ENCODE data around the gene GATA2.

DNA sequence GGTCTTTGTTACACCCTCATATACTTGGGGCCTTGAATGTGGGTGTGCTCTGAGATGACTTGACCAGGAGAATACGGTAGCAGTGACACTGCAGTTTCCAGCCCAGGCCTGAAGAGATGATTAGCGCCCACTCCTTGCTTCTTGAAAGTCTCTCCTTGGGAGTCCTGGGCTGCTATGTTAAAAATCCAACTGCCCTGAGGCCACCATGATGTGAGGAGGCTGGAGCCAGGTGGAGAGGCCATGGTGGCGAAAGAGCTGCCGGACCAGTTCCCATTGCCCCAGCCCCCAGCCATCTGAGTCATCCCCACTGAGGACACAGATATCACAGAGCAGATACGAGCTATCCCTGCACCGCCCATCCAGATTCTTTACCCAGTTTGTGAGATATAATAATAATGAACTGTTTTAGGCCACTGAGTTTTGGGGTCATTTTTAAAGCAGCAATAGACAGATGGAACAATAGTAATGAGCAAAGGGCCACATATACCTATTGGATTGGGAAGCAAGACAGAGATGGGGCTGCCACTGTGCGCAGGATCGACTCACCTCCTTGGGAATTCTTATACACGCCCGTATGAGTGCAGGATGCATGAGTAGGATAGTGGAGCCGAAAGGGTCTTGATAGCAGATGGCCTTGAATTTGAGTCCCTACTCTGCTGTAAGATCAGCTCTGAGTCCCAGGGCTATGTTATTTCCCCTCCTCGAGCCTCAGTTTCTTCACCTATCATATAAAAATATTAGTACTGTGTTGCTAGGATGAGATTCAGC, 12.1 kb upstream of the GATA2 start:
- TF ChIP-seq, protein P1, sequence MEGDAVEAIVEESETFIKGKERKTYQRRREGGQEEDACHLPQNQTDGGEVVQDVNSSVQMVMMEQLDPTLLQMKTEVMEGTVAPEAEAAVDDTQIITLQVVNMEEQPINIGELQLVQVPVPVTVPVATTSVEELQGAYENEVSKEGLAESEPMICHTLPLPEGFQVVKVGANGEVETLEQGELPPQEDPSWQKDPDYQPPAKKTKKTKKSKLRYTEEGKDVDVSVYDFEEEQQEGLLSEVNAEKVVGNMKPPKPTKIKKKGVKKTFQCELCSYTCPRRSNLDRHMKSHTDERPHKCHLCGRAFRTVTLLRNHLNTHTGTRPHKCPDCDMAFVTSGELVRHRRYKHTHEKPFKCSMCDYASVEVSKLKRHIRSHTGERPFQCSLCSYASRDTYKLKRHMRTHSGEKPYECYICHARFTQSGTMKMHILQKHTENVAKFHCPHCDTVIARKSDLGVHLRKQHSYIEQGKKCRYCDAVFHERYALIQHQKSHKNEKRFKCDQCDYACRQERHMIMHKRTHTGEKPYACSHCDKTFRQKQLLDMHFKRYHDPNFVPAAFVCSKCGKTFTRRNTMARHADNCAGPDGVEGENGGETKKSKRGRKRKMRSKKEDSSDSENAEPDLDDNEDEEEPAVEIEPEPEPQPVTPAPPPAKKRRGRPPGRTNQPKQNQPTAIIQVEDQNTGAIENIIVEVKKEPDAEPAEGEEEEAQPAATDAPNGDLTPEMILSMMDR (IDR thresholded peaks at IDR 0.05; ENCODE audit: insufficient read depth, low read length) = no peak
- TF ChIP-seq, protein P2, sequence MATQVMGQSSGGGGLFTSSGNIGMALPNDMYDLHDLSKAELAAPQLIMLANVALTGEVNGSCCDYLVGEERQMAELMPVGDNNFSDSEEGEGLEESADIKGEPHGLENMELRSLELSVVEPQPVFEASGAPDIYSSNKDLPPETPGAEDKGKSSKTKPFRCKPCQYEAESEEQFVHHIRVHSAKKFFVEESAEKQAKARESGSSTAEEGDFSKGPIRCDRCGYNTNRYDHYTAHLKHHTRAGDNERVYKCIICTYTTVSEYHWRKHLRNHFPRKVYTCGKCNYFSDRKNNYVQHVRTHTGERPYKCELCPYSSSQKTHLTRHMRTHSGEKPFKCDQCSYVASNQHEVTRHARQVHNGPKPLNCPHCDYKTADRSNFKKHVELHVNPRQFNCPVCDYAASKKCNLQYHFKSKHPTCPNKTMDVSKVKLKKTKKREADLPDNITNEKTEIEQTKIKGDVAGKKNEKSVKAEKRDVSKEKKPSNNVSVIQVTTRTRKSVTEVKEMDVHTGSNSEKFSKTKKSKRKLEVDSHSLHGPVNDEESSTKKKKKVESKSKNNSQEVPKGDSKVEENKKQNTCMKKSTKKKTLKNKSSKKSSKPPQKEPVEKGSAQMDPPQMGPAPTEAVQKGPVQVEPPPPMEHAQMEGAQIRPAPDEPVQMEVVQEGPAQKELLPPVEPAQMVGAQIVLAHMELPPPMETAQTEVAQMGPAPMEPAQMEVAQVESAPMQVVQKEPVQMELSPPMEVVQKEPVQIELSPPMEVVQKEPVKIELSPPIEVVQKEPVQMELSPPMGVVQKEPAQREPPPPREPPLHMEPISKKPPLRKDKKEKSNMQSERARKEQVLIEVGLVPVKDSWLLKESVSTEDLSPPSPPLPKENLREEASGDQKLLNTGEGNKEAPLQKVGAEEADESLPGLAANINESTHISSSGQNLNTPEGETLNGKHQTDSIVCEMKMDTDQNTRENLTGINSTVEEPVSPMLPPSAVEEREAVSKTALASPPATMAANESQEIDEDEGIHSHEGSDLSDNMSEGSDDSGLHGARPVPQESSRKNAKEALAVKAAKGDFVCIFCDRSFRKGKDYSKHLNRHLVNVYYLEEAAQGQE (IDR thresholded peaks at IDR 0.05; ENCODE audit: insufficient replicate concordance, low read depth) = no peak
- TF ChIP-seq POLR2AphosphoS5 (IDR thresholded peaks at IDR 0.05; ENCODE audit: low read depth) = no peak
